HUES48 (cell line): ENCODE data around the gene PIEZO2.

ENCODE experiments used
- H3K27ac ChIP-seq: one replicate; pipeline ENCODE4 v1.7.0; 2013; ENCODE audit warnings: low read depth, low read length, inconsistent platforms
- H3K27me3 ChIP-seq: 2 replicates; pipeline ENCODE4 v1.6.1; 2013; ENCODE audit warnings: mild to moderate bottlenecking, low read length; ENCODE audit not compliant: control insufficient read depth, insufficient read depth
- H3K36me3 ChIP-seq: 2 replicates; pipeline ENCODE4 v1.6.1; 2013; ENCODE audit warnings: low read length; ENCODE audit not compliant: control insufficient read depth, insufficient read depth
- H3K4me1 ChIP-seq: 2 replicates; pipeline ENCODE4 v1.6.1; 2013; ENCODE audit warnings: mild to moderate bottlenecking, low read length; ENCODE audit not compliant: control insufficient read depth, insufficient read depth
- H3K4me3 ChIP-seq: 2 replicates; pipeline ENCODE4 v1.5.1; 2013; ENCODE audit warnings: mild to moderate bottlenecking, low read depth, low read length
- H3K9ac ChIP-seq: 2 replicates; pipeline ENCODE4 v1.6.1; 2013; ENCODE audit warnings: mild to moderate bottlenecking, low read depth, low read length, moderate library complexity
- H3K9me3 ChIP-seq: 2 replicates; pipeline ENCODE4 v1.6.1; 2013; ENCODE audit warnings: low read length; ENCODE audit not compliant: control insufficient read depth, insufficient read depth

Gene PIEZO2

GRCh38 chr18:11040823-11041656, 108.3 kb downstream of the PIEZO2 start:
- no peak overlapping the region for H3K9ac ChIP-seq

GRCh38 chr18:11040359-11040758, 109.0 kb downstream of the PIEZO2 start:
- no peak overlapping the region for H3K4me3 ChIP-seq
- H3K9ac ChIP-seq = no peak overlapping the region
- no peaks in the 10 kb centered on the region for H3K36me3 ChIP-seq
- H3K9me3 ChIP-seq = no peaks in the 10 kb centered on the region
- peaks cover 5% of the 10 kb centered on the region; the same call in 1 of the 2 replicates for H3K4me1 ChIP-seq
- no peaks in the 10 kb centered on the region for H3K27me3 ChIP-seq
- no peak overlapping the region for H3K27ac ChIP-seq

More at GRCh38 chr18:11040823-11041656, 108.3 kb downstream of the PIEZO2 start:
- Histone ChIP-seq H3K9me3 (no peaks in the 10 kb centered on the region), H3K4me1 (peaks cover 1% of the 10 kb centered on the region; the same call in 1 of the 2 replicates), H3K27me3 (no peaks in the 10 kb centered on the region), H3K27ac (no peak overlapping the region), H3K4me3 (no peak overlapping the region), H3K36me3 (no peaks in the 10 kb centered on the region)

GRCh38 chr18:11037533-11038240, 111.7 kb downstream of the PIEZO2 start:
- H3K4me3 ChIP-seq = no peak overlapping the region
- no peaks in the 10 kb centered on the region for H3K9me3 ChIP-seq
- no peak overlapping the region for H3K27ac ChIP-seq
- no peaks in the 10 kb centered on the region for H3K36me3 ChIP-seq
- no peak overlapping the region for H3K9ac ChIP-seq
- H3K4me1 ChIP-seq = peaks cover 5% of the 10 kb centered on the region; the same call in 1 of the 2 replicates
- no peaks in the 10 kb centered on the region for H3K27me3 ChIP-seq

- peaks cover 5% of the 10 kb centered on the region; the same call in 1 of the 2 replicates for H3K4me1 ChIP-seq
Observed at GRCh38 chr18:11035814-11036495, 113.4 kb downstream of the PIEZO2 start.

GRCh38 chr18:11035376-11035775, 114.0 kb downstream of the PIEZO2 start:
- H3K9ac ChIP-seq = no peak overlapping the region
- H3K9me3 ChIP-seq = no peaks in the 10 kb centered on the region
- H3K36me3 ChIP-seq = no peaks in the 10 kb centered on the region
- H3K4me1 ChIP-seq = peaks cover 5% of the 10 kb centered on the region; the same call in 1 of the 2 replicates
- no peak overlapping the region for H3K27ac ChIP-seq
- H3K4me3 ChIP-seq = no peak overlapping the region
- no peaks in the 10 kb centered on the region for H3K27me3 ChIP-seq

More at GRCh38 chr18:11035814-11036495, 113.4 kb downstream of the PIEZO2 start:
- no peak overlapping the region for H3K9ac ChIP-seq
- no peaks in the 10 kb centered on the region for H3K36me3 ChIP-seq
- no peak overlapping the region for H3K27ac ChIP-seq
- no peaks in the 10 kb centered on the region for H3K27me3 ChIP-seq
- H3K9me3 ChIP-seq = no peaks in the 10 kb centered on the region
- H3K4me3 ChIP-seq = no peak overlapping the region

- no peak overlapping the region for H3K27ac ChIP-seq
- H3K9ac ChIP-seq = no peak overlapping the region
- no peaks in the 10 kb centered on the region for H3K9me3 ChIP-seq
- H3K36me3 ChIP-seq = no peaks in the 10 kb centered on the region
- no peak overlapping the region for H3K4me3 ChIP-seq
- peaks cover 5% of the 10 kb centered on the region; the same call in 1 of the 2 replicates for H3K4me1 ChIP-seq
- H3K27me3 ChIP-seq = no peaks in the 10 kb centered on the region
Observed at GRCh38 chr18:11034884-11035283, 114.5 kb downstream of the PIEZO2 start.

DNA sequence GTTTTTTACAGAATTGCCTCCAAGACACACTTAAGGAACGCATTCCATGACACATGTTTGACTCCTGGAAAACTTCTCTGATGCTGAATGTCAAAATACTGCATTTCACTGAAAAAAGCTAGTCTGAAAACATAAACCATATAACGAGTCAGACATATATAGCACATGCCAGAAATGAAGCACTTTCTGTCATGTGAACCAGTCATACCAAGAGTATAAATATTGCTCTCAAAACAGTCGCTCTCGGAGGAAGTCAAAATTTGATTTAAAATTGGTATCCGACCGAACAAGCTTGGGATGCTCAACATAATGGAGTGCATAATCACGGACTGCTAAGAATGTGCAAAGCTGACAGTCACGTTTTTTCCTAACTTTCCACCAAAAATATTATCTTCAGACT, 115.9 kb downstream of the PIEZO2 start:
- H3K9me3 ChIP-seq = no peaks in the 10 kb centered on the region
- no peaks in the 10 kb centered on the region for H3K27me3 ChIP-seq
- H3K27ac ChIP-seq = no peak overlapping the region
- peaks cover 5% of the 10 kb centered on the region; the same call in 1 of the 2 replicates for H3K4me1 ChIP-seq
- no peak overlapping the region for H3K4me3 ChIP-seq
- H3K36me3 ChIP-seq = no peaks in the 10 kb centered on the region
- no peak overlapping the region for H3K9ac ChIP-seq

DNA sequence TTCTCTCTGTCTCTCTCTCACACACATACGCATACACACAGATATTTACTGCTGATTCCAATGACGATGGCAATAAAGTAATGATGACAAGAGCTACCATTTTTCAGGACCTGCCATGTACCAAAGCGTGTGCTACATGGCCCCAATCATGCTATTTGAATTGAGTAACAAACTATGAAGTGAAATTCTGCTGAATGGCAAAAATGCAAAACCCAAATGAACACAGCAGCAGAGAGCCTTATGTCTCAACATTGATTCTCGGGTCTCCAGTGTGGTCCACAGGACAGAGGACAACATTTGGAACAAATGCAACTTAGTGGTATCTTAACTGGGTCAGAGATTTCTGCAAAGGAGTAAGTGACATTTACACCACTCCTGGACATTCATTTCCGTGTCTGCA, 117.4 kb downstream of the PIEZO2 start:
- Histone ChIP-seq H3K27ac (no peak overlapping the region), H3K4me3 (no peak overlapping the region), H3K4me1 (peaks cover 5% of the 10 kb centered on the region; the same call in 1 of the 2 replicates), H3K9ac (no peak overlapping the region), H3K27me3 (no peaks in the 10 kb centered on the region), H3K36me3 (no peaks in the 10 kb centered on the region), H3K9me3 (no peaks in the 10 kb centered on the region)

- no peaks in the 10 kb centered on the region for H3K27me3 ChIP-seq
- no peaks in the 10 kb centered on the region for H3K9me3 ChIP-seq
- H3K36me3 ChIP-seq = no peaks in the 10 kb centered on the region
- no peaks in the 10 kb centered on the region for H3K4me1 ChIP-seq
- no peak overlapping the region for H3K27ac ChIP-seq
- no peak overlapping the region for H3K9ac ChIP-seq
- H3K4me3 ChIP-seq = no peak overlapping the region
Observed at GRCh38 chr18:11029021-11029420, 120.3 kb downstream of the PIEZO2 start.

GRCh38 chr18:11027862-11028261, 121.5 kb downstream of the PIEZO2 start:
- no peaks in the 10 kb centered on the region for H3K9me3 ChIP-seq
- no peaks in the 10 kb centered on the region for H3K27me3 ChIP-seq
- H3K4me1 ChIP-seq = no peaks in the 10 kb centered on the region
- no peak overlapping the region for H3K4me3 ChIP-seq
- H3K27ac ChIP-seq = no peak overlapping the region
- no peaks in the 10 kb centered on the region for H3K36me3 ChIP-seq
- H3K9ac ChIP-seq = no peak overlapping the region
